ENCODE measurements around the gene CAMTA1.

Gene CAMTA1

DNA sequence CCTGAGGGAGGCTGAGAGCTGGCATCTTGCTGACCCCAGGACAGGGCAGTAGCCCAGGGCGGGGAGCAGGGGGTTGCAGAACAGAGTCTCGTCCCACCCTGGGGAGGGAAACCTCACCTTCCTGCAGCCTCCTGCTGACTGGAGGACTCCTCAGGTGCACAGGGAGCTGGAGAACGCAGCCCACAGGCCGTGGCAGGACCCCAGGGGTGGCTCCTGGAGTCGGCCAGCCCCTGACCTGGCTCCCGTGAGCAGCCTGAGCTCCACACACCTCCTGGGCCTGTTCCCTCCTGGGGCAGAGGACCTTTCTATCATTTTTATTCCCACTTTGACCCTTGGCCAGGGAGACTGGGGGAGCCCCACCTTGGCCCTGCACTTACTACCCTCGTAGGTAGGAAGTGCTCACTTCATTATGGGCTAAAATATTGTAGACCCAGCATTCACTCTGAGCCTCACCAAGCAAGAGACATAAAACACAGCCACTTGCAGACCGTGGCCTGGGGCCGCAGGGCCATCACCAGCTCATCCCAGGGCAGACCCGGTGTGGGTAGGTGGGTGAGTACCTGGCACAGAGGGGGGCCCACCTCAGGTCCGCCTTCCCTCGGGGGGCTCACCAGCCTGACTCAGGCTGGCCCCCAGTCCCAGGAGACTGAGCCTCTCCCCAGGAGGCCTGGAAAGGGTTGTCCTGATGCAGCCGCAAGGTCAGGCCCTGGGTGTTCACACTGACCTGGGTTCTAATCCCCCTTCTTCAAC, 698.6 kb downstream of the CAMTA1 start:
- no peak for DNase-seq (ENCODE audit: low read depth)
- no peak overlapping the region for H3K4me3 ChIP-seq (ENCODE audit: low read depth, low read length)
- no peak for TF ChIP-seq CTCF (IDR thresholded peaks at IDR 0.05; ENCODE audit: control insufficient read depth, extremely low read depth, insufficient read depth)

DNA sequence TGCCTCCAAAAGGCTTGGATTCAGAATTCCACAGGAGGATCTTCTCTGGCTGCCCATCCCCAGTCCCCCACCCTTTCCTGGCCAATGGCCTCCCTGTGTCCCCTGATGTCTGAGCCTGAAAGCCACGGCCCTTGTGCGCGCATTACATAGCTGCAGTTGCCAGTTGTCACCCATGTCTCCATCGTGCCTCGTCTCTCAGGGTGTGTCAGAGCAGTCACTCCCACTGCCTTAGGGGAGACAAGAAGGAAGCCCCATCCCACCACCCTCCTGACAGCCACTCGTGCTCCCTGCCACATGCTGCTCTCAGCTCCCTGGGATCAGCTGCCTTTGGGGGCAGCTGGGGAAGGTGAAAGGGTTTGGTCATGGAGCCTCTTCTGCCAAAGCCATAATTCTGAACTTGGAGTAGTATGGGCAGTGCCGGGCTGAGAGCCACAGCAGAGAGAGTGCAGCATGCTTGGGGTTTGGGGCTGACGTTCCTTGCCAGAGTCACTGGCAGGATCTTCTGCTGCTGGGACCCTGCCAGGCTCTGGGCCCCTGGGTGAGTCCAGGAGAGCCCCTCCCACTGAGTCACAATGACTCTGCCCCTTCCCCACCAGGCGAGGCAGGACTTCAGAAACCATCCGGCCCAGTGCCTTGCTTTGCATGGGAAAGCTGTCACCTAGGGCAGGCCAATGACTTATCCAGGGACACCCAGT, 700.0 kb downstream of the CAMTA1 start:
- H3K4me3 ChIP-seq (ENCODE audit: low read depth, low read length) = no peak overlapping the region
- TF ChIP-seq CTCF (IDR thresholded peaks at IDR 0.05; ENCODE audit: control insufficient read depth, extremely low read depth, insufficient read depth) = no peak
- DNase-seq (ENCODE audit: low read depth) = no peak

DNA sequence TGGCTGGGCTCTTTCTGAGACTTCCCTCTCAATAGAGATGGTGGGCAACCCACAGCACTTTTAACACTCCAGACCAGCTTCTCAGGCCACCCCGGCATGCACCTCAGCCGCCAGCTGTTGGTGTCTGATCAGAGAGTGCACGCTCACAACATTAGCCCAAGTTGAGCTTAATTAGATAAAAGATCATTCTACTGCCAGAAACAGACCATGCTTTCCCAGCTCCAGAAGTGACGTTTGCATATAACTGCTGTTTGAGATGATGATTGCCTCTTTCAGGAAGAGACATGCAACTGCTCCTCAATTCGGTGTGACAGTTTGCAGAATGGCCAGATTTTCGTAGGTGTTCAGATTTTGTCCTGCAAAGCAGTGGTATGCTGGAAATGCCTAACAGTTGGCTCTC, 700.6 kb downstream of the CAMTA1 start:
- H3K4me3 ChIP-seq (ENCODE audit: low read depth, low read length) = no peak overlapping the region
- TF ChIP-seq CTCF (IDR thresholded peaks at IDR 0.05; ENCODE audit: control insufficient read depth, extremely low read depth, insufficient read depth) = no peak
- no peak for DNase-seq (ENCODE audit: low read depth)

- H3K4me3 ChIP-seq (ENCODE audit: low read depth, low read length) = no peak overlapping the region
- TF ChIP-seq CTCF (IDR thresholded peaks at IDR 0.05; ENCODE audit: control insufficient read depth, extremely low read depth, insufficient read depth) = no peak
- DNase-seq (ENCODE audit: low read depth) = no peak
Measured at GRCh38 chr1:7487766-7488474, 702.7 kb downstream of the CAMTA1 start.

GRCh38 chr1:7488475-7488842, 703.2 kb downstream of the CAMTA1 start:
- H3K4me3 ChIP-seq (ENCODE audit: low read depth, low read length) = no peak overlapping the region
- no peak for DNase-seq (ENCODE audit: low read depth)
- TF ChIP-seq CTCF (IDR thresholded peaks at IDR 0.05; ENCODE audit: control insufficient read depth, extremely low read depth, insufficient read depth) = no peak

GRCh38 chr1:7489586-7489985, 704.3 kb downstream of the CAMTA1 start:
- no peak for DNase-seq (ENCODE audit: low read depth)
- TF ChIP-seq CTCF (IDR thresholded peaks at IDR 0.05; ENCODE audit: control insufficient read depth, extremely low read depth, insufficient read depth) = no peak
- H3K4me3 ChIP-seq (ENCODE audit: low read depth, low read length) = no peak overlapping the region
